Kidney epithelial cell (primary cell): ENCODE results near the gene IQCE. TPM values are rescaled to one million over a fixed set of nuclear protein-coding genes. Genes with fewer than 3 reads are reported as not detected.

Source experiments
- DNase-seq: peaks from one replicate; pipeline ENCODE4 v3.0.0-alpha.2; 2010; ENCODE audit warnings: low read depth
- H3K27me3 ChIP-seq: 2 replicates; pipeline ENCODE4 v1.6.0; 2011; ENCODE audit warnings: low read length; ENCODE audit not compliant: control insufficient read depth, insufficient read depth
- H3K36me3 ChIP-seq: 2 replicates; pipeline ENCODE4 v1.5.1; 2011; ENCODE audit warnings: low read length; ENCODE audit not compliant: control insufficient read depth, insufficient read depth
- H3K4me3 ChIP-seq: 2 replicates; pipeline ENCODE4 v1.5.1; 2011; ENCODE audit warnings: low read depth, mild to moderate bottlenecking, control low read depth, low read length
- total RNA-seq: library from RNA; depleted of rRNA; stranded (reverse); fragments of >200 nt; gene quantifications from 2 replicates; pipeline ENCODE4 v1.2.3, GENCODE V29; 2015
- TF ChIP-seq, protein P1 (sequence below): IDR thresholded peaks from 2 replicates; pipeline ENCODE4 v1.5.1; 2011; ENCODE audit warnings: mild to moderate bottlenecking, moderate library complexity, low read length, control low read depth, inconsistent platforms; ENCODE audit not compliant: insufficient read depth, poor library complexity, severe bottlenecking

IQCE gene
- total RNA-seq, 1 donor from 2014 or later, result 18.0 TPM

DNA sequence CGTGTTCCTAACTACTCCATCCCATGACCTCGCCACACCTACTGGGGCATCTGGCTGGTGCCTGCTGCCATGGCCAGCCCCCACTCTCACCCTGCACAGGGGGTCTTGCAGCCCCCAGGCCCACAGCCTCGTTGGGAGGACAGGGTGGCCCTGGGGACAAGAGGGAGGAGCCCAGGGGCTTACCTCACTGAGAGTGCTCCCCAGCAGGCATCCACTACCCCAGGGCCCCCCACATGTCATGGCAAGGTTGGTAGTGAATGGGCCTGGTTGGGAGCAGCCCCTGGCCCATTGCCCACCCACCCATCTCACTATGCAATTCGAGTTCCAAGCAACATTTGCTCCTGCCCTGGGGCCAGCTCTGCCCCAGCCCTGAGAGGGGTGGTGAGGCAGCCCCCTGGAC is 105.2 kb downstream of the IQCE start:
- DNase-seq, result no peak
- TF ChIP-seq, protein P1, sequence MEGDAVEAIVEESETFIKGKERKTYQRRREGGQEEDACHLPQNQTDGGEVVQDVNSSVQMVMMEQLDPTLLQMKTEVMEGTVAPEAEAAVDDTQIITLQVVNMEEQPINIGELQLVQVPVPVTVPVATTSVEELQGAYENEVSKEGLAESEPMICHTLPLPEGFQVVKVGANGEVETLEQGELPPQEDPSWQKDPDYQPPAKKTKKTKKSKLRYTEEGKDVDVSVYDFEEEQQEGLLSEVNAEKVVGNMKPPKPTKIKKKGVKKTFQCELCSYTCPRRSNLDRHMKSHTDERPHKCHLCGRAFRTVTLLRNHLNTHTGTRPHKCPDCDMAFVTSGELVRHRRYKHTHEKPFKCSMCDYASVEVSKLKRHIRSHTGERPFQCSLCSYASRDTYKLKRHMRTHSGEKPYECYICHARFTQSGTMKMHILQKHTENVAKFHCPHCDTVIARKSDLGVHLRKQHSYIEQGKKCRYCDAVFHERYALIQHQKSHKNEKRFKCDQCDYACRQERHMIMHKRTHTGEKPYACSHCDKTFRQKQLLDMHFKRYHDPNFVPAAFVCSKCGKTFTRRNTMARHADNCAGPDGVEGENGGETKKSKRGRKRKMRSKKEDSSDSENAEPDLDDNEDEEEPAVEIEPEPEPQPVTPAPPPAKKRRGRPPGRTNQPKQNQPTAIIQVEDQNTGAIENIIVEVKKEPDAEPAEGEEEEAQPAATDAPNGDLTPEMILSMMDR, result no peak
- H3K4me3 ChIP-seq, result no peak overlapping the region
- no peaks in the 10 kb centered on the region for H3K36me3 ChIP-seq
- no peaks in the 10 kb centered on the region for H3K27me3 ChIP-seq

Other genes with a start within 250 kb of the IQCE start
- gene SNX8, start 244.5 kb upstream of the IQCE start, total RNA-seq, result 43.8 and 47.7 TPM in 2 replicates
- gene EIF3B, start 204.2 kb upstream of the IQCE start, total RNA-seq, result 149 and 153 TPM in 2 replicates
- 7.5 and 11.6 TPM in 2 replicates for gene CHST12, start 155.4 kb upstream of the IQCE start, total RNA-seq
- gene GRIFIN, start 82.6 kb upstream of the IQCE start, total RNA-seq, result not detected in 2 replicates
- gene LFNG, start 39.2 kb upstream of the IQCE start, total RNA-seq, result 36.6 and 39.7 TPM in 2 replicates
- gene BRAT1, start 3.5 kb upstream of the IQCE start, total RNA-seq, result 40.1 TPM in 2 replicates
- gene TTYH3, start 73.0 kb downstream of the IQCE start, total RNA-seq, result 106 and 118 TPM in 2 replicates
- gene AMZ1, start 129.2 kb downstream of the IQCE start, total RNA-seq, result 2.8 and 5.6 TPM in 2 replicates